MCF 10A (cell line): ENCODE data around the gene ZNF423. TPM values are rescaled to one million over a fixed set of nuclear protein-coding genes. Genes with fewer than 3 reads are reported as not detected.

Experiments used
- BruUV-seq: library from RNA; stranded (reverse); fragments of 400-500 nt; replicated peaks from 2 replicates; lab custom pipeline; 2021; lab: Mats Ljungman, UMichigan
- CTCF ChIA-PET: fragments of 300-600 bp; sonication (Branson Sonifier 250); formaldehyde crosslinking; extraction: SDS; loops from one replicate; lab custom pipeline; 2021; ENCODE audit warnings: antibody characterized with exemption, inconsistent platforms; lab: Yijun Ruan, JAX
- POLR2A ChIA-PET: fragments of 300-600, 350-650 bp; sonication (Branson Sonifier 250); formaldehyde crosslinking; extraction: SDS; loops from one replicate; lab custom pipeline; 2020; ENCODE audit warnings: antibody characterized with exemption, inconsistent platforms; lab: Yijun Ruan, JAX
- DNase-seq: peaks from one replicate; pipeline ENCODE4 v3.0.0-alpha.2; 2018; ENCODE audit not compliant: unreplicated experiment
- H3K27ac Mint-ChIP-seq: one replicate; pipeline ENCODE4 v1.8.0; 2022; ENCODE audit warnings: mild to moderate bottlenecking, low read depth, mixed read lengths; ENCODE audit not compliant: unreplicated experiment
- H3K27me3 Mint-ChIP-seq: one replicate; pipeline ENCODE4 v1.8.0; 2022; ENCODE audit warnings: mixed read lengths; ENCODE audit not compliant: insufficient read depth, unreplicated experiment
- H3K36me3 Mint-ChIP-seq: one replicate; pipeline ENCODE4 v1.8.0; 2022; ENCODE audit warnings: mild to moderate bottlenecking, moderate library complexity, mixed read lengths; ENCODE audit not compliant: insufficient read depth, unreplicated experiment
- H3K4me1 Mint-ChIP-seq: one replicate; pipeline ENCODE4 v1.8.0; 2022; ENCODE audit warnings: mixed read lengths; ENCODE audit not compliant: insufficient read depth, unreplicated experiment
- H3K4me3 Mint-ChIP-seq: one replicate; pipeline ENCODE4 v1.8.0; 2022; ENCODE audit warnings: mild to moderate bottlenecking, moderate library complexity, mixed read lengths; ENCODE audit not compliant: unreplicated experiment
- H3K9me3 Mint-ChIP-seq: one replicate; pipeline ENCODE4 v1.8.0; 2022; ENCODE audit warnings: mixed read lengths; ENCODE audit not compliant: unreplicated experiment
- CTCF ChIP-seq: fragments of 200-600 bp; IDR thresholded peaks from one replicate; pipeline ENCODE4 v1.8.0; 2022; ENCODE audit warnings: antibody characterized with exemption, mild to moderate bottlenecking; ENCODE audit not compliant: unreplicated experiment
- intact Hi-C: fragments of 100-400 bp; cut with micrococcal nuclease; formaldehyde crosslinking; loops from 2 replicates; pipeline ENCODE4 v1.14.1; 2022
- total RNA-seq: library from RNA; stranded (reverse); gene quantifications from 2 replicates; pipeline ENCODE4 v1.2.3, GENCODE V29; 2022

ZNF423 gene
- total RNA-seq, 1 experiment from 2014 or later = not detected

DNA sequence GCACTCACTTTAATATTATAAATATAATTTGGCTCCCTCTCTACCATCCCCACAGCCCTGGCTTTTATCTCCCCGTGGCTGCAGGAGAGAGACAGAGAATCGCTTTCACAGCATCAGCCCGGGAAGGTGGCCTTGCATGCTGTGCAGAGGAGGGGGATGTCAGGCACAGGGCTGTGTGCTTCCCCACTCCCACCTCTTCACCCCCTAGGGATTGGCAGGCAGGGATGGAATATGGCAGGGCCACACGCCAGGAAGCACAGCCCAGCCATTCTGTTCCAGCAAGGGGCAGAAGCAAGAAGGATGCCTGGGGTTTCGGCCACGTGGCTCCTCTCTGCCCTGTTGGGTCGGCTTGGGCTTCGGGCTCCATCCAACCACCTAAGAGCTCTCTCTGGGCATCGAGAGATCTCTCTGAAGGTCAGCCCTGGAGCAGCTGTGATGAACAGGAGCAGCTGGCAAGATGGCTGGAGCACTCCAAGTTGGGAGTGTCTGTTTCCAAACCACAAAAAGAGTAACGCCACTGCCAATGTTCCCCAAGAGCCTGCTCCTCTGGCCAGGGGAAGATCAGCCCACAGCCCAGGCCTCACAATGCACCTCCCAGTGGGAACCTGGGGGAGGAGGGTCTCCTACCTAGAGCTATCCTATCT is 259.1 kb downstream of the ZNF423 start:
- DNase-seq = no peak
- POLR2A ChIA-PET = interaction anchor here (0.6 kb wide), 2 partner anchors 104 to 151 kb away, joined by 3 read pairs; no protein-coding TSS in a partner anchor
- intact Hi-C loops = no loop called here
- TF ChIP-seq CTCF = no peak
- CTCF ChIA-PET = interaction anchor here (0.6 to 1.2 kb wide), 2 partner anchors 8 to 674 kb away, joined by 3 to 4 read pairs; no protein-coding TSS in a partner anchor
- no peaks in the 10 kb centered on the region for H3K4me1 Mint-ChIP-seq
- H3K9me3 Mint-ChIP-seq = no peaks in the 10 kb centered on the region
- peaks cover 90% of the 10 kb centered on the region for H3K27me3 Mint-ChIP-seq
- no TSS peak for BruUV-seq
- H3K4me3 Mint-ChIP-seq = no peak overlapping the region
- no peaks in the 10 kb centered on the region for H3K36me3 Mint-ChIP-seq
- H3K27ac Mint-ChIP-seq = no peak overlapping the region

- peaks cover 89% of the 10 kb centered on the region for H3K27me3 Mint-ChIP-seq
- BruUV-seq = no TSS peak
- ChIA-PET CTCF (interaction anchor here (0.6 kb wide), 2 partner anchors 262 to 675 kb away, joined by 3 to 4 read pairs; no protein-coding TSS in a partner anchor), POLR2A (interaction anchor here (0.6 kb wide), 1 partner anchor 151 kb away, joined by 3 read pairs; no protein-coding TSS in a partner anchor)
- no peak overlapping the region for H3K27ac Mint-ChIP-seq
- H3K36me3 Mint-ChIP-seq = no peaks in the 10 kb centered on the region
- H3K4me3 Mint-ChIP-seq = no peak overlapping the region
- no peak for DNase-seq
- intact Hi-C loops = no loop called here
- no peaks in the 10 kb centered on the region for H3K4me1 Mint-ChIP-seq
- TF ChIP-seq CTCF = no peak
- H3K9me3 Mint-ChIP-seq = no peaks in the 10 kb centered on the region
Measured at GRCh38 chr16:49596068-49596467, 259.8 kb downstream of the ZNF423 start.

DNA sequence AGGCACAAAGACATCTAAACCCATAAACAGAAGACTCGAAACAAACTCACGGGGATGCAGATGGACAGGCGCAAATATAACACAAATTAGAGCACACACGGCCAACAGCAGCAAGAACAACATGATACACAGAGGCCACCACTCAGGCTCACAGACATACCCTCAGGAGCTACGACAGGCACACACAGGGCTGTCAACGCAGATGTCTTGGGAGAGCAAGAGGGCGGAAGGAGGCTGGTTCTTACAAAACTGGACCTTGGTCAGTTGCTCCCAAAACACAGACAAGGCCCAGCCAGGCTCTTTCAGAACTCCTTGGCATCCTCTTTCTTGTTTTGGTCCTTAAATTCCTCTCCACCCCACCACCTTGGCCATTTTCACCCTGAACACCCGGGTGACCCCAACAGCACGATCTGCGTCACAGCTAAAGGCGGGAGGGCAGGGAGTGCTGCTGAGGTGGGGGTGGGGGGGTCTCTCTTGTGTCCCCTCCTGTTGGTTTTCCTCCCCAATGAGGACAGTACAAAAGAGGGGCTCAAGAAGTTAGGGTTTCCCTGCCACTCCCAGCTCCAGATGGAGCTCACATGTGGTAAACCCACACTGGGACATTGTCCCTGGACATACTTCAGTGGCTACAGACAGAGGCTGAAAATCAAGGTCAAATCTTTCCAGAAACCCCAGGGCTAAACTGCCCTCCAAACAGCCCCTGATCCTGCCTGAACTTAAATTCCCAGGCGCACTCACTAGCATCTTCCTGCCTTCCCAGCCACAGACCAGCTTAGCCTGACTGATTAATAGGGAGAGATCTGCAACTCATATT is 261.0 kb downstream of the ZNF423 start:
- Mint-ChIP-seq H3K27ac (no peak overlapping the region), H3K36me3 (no peaks in the 10 kb centered on the region), H3K4me3 (no peak overlapping the region), H3K27me3 (peaks cover 88% of the 10 kb centered on the region), H3K4me1 (no peaks in the 10 kb centered on the region), H3K9me3 (no peaks in the 10 kb centered on the region)
- ChIA-PET POLR2A (no interaction called here), CTCF (interaction anchor here (0.5 to 0.6 kb wide), 3 partner anchors 8 to 131 kb away, joined by 3 to 4 read pairs (median 3); no protein-coding TSS in a partner anchor)
- TF ChIP-seq CTCF = no peak
- intact Hi-C loops = no loop called here
- BruUV-seq = no TSS peak
- no peak for DNase-seq

DNA sequence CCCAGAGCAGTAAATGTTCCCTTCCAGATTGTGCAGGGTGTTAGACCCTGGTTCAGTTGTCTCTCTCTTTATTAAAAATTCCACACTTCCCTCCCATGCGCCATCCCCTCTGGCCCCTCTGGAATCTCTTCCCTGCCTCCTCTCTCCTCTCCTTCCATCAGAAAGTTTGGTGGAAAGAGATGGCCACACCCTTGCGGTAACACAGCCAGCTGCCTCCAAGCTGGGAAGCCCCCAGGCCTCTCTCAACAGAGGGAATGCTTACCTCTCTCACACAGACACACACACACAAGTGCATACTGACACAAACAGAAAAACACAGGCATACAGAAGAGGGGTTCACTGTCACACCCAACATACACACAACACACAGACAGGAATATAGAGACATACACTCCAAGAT is 261.8 kb downstream of the ZNF423 start:
- Mint-ChIP-seq H3K27ac (no peak overlapping the region), H3K36me3 (no peaks in the 10 kb centered on the region), H3K4me1 (no peaks in the 10 kb centered on the region), H3K9me3 (no peaks in the 10 kb centered on the region), H3K4me3 (no peak overlapping the region), H3K27me3 (peaks cover 84% of the 10 kb centered on the region)
- ChIA-PET CTCF (interaction anchor here (0.7 to 2.7 kb wide), 4 partner anchors 11 to 186 kb away, joined by 4 to 13 read pairs (median 6); no protein-coding TSS in a partner anchor), POLR2A (no interaction called here)
- no TSS peak for BruUV-seq
- TF ChIP-seq CTCF = no peak
- intact Hi-C loops = no loop called here
- DNase-seq = no peak
